Ammon's horn (tissue), 1 donor: Measurements from ENCODE around the gene PNKD.

Source experiments
- DNase-seq: peaks from one replicate; pipeline ENCODE4 v3.0.0-alpha.2; 2016; ENCODE audit warnings: low spot score

The PNKD gene

DNA sequence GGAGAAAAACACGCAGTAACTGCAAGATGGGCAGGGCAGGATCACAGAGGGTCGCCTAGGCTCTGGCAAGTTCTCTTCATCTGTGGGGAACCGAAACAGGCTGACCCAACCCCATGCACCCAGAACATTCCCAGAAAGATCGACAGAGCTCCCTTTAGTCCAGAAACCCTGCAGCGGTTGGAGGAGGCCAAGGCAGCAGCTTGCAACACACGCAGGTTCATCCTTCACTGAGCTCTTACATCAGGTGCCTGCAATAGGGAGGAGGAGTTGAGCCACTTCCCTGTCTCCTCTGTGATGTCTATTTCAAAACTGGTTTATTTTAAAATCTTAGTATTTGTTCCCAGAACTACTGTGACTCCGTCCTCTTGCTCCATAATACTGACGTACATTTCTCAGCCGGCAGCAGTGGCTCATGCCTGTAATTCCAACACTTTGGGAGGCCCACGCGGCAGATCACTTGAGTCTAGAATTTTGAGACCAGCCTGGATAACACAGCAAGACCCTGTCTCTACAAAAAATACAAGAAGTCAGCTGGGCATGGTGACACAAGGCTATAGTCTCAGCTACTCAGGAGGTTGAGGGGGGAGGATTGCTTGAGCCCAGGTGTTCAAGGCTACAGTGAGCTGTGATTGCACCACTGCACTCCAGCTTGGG lies 100.2 kb downstream of the PNKD start:
- peak; percentile 62 for DNase-seq

DNA sequence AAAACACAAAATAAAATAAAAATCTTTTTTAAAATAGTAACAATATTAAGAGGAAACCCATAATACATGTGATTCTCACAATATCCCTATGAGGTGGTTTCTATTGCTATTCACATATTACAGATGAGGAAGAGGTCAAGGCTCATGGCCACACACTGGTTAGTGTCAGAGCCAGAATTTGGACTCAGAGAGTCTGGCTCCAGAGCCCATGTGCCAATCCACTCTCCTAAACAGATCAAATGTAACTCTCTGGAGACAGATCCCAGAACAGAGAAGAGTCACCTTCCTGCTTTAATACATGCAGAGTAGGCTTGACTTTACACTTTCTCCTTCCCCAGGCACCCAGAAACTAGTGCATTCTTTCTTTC lies 101.6 kb downstream of the PNKD start:
- DNase-seq: no peak

DNA sequence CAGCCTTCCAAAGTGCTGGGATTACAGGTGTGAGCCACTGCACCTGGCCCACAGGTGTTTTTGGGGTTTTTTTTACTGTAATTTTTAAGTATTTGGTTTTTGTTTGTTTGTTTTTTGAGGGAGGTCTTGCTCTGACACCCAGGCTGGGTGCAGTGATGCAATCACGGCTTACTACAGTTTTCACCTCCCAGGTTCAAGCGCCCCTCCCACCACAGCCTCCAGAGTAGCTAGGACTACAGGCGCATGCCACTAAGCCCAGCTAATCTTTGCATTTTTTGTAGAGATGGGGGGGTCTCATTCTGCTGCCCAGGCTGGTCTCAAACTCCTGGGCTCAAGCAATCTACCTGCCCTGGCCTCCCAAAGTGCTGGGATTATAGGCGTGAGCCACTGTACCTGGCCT lies 104.5 kb downstream of the PNKD start:
- no peak for DNase-seq

DNA sequence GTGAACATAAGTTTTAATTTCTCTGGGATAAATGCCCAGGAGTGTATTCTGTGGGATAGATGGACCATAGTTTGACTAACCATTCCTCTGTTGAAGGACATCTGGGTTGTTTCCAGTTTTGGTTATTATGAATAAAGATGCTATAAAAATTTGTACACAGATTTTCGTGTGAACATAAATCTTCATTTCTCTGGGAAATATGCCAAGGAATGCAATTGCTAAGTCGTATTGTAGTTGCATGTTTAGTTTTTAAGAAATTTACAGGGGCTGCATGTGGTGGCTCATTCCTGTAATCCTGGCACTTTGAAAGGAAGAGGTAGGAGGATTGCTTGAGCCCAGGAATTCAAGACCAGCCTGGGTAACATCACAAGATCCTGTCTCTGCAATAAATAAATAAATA lies 104.9 kb downstream of the PNKD start:
- DNase-seq: no peak

GRCh38 chr2:218378053-218378452 lies 107.7 kb downstream of the PNKD start:
- no peak for DNase-seq

- peak; percentile 76 for DNase-seq
These were observed 111.6 kb downstream of the PNKD start, which contains the start of gene SLC11A1 for GRCh38 chr2:218381916-218382366. Gene SLC11A1, plus strand, starts transcription at chr2:218382273. Its CDS starts 96 bp downstream, at chr2:218382369.

- DNase-seq: no peak
These were observed 112.5 kb downstream of the PNKD start for GRCh38 chr2:218382785-218383184.

DNA sequence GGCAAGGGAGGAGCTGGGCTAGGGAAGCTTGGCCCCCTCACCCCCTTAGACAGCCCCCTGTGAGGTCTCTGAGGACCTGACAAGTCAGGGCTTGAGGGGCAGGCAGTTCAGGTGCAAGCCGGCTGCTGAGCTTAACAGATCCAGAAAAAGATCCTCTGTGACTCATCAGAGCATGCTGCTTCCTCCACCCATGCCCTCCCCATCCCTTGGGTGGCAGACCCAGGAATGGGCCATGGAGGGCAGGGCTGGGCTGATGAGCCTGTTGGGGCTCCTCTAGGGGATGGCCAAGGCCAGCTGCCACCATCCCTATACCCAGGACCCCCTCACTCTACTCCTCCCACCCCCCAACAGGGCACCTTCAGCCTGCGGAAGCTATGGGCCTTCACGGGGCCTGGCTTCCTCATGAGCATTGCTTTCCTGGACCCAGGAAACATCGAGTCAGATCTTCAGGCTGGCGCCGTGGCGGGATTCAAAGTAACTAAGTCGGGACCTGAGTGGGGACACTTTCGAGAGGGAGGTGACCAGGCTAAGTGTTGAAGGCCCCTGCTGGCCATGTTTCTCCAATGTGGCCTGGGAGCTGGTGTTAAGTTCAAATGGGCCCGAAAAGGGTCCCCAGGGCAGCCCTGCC lies 113.7 kb downstream of the PNKD start:
- DNase-seq: no peak

DNA sequence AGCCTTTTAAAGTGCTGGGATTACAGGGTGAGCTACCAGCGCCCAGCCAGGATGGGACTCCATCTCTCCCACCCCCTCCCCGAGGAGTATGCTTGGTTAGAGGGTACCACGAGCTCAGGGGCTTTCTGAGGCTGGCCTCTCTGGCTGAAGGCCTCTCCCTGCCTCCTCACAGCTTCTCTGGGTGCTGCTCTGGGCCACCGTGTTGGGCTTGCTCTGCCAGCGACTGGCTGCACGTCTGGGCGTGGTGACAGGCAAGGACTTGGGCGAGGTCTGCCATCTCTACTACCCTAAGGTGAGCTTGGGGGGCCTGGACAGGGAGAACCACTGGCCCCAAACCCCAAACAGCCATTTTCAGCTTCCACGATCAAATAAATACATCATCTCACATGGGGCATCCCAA lies 114.7 kb downstream of the PNKD start:
- no peak for DNase-seq

DNA sequence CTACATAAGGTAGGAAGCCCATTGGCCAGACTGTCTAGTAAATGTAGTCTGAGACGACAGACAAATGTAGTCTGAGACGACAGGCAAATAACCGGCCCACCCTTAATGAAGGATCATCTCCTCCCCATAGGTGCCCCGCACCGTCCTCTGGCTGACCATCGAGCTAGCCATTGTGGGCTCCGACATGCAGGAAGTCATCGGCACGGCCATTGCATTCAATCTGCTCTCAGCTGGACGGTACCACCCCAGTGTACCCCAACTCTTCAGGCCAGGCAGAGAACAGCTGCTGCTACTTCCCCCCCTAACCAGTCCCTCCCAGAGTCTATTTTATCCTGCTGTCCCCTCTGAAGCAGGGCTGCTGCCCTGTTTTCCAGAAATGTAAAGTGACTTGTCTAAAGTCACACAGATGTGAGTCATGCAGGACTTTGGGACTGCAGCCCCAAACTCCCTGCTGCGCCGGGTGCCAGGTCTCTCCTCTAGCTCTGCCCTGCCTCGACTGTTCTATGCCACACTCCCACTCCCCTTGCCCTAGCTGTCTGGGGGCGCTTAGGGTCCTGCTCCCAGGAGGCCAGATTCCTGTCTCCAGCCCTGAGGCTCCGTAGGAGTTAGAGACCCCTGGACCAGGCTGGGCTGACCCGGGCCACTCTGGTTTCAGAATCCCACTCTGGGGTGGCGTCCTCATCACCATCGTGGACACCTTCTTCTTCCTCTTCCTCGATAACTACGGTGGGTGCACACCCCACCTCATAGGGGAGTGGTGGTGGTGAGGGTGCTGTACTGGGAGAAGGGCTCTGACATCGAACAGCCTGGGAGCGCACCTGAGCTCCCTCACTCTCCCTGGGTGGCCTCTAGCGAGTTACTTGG lies 116.4 kb downstream of the PNKD start:
- DNase-seq: no peak

GRCh38 chr2:218387369-218388194 lies 117.3 kb downstream of the PNKD start:
- DNase-seq: peak; percentile 21

- no peak for DNase-seq
These were observed 119.2 kb downstream of the PNKD start for GRCh38 chr2:218389333-218390150.

- DNase-seq: no peak
These were observed 120.9 kb downstream of the PNKD start for GRCh38 chr2:218391202-218391601.

- DNase-seq: no peak
These were observed 122.1 kb downstream of the PNKD start for GRCh38 chr2:218392459-218392858.

GRCh38 chr2:218392891-218393462 lies 122.7 kb downstream of the PNKD start:
- no peak for DNase-seq

DNA sequence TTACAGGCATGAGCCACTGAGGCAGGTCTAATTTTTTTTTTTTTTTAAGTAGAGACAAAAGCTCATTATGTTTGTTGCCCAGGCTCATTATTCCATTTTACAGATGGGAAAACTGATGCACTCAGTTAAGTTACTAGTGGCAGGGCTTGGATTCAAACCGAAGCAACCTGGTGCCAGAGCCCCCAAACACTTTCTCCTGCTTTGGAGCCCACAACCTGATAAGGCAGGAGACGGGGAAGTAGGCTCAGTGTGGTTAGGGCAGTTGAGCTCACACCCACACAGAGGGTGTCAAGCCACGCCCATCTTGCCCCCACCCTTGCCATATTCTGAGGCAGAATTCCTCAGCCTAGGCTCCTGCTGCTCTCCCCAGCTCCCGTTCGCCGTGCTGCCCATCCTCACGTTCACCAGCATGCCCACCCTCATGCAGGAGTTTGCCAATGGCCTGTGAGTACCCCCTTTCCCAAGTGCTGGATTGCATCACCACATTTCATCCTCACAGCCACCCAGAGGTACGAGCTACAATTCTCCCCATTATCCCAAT lies 123.5 kb downstream of the PNKD start:
- DNase-seq: no peak

DNA sequence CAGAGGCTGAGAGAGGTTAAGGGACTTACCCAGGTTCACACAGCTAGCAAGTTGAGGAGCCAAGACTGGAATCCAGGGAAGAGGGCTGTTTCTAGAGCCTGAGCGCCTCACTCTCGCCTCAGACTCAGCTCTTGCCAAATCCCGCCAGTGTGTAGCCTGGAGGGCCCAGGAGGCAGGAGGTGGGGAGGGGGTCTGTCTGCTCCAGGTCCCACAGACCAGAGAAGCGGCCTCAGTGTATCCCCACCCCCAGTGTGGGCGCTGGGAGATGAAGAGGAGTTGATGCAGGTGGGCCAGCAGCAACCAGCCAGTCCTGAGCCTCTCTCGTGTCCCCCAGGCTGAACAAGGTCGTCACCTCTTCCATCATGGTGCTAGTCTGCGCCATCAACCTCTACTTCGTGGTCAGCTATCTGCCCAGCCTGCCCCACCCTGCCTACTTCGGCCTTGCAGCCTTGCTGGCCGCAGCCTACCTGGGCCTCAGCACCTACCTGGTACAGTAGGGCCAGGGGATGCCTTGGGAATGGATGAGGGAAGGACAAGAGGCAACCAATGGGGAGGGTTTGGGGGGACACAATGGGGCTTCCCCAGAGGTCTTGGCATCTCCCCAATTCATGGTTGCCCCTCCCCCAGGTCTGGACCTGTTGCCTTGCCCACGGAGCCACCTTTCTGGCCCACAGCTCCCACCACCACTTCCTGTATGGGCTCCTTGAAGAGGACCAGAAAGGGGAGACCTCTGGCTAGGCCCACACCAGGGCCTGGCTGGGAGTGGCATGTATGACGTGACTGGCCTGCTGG lies 124.2 kb downstream of the PNKD start:
- no peak for DNase-seq

GRCh38 chr2:218395090-218395444 lies 124.7 kb downstream of the PNKD start:
- no peak for DNase-seq

DNA sequence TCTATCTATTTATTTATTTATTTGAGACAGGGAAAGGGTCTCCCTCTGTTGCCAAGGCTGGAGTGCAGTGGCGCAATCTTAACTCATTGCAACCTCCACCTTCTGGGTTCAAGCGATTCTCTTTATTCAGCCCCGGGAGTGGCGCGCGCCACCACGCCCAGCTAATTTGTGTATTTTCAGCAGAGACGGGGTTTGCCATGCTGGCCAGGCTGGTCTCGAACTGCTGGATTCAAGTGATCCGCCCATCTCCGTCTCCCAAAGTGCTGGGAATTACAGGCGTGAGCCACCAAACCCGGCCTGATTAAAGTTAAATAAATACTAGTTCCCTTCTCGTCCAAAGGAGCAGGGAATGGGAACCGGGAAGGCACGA lies 125.1 kb downstream of the PNKD start:
- DNase-seq: no peak
